ENCODE results near the gene AIF1L.
"Not testable (repeated sequence)": the region's sequence is repeated elsewhere in the genome, so short reads cannot be mapped to it uniquely, and the experiment has no call there.

AIF1L gene

DNA sequence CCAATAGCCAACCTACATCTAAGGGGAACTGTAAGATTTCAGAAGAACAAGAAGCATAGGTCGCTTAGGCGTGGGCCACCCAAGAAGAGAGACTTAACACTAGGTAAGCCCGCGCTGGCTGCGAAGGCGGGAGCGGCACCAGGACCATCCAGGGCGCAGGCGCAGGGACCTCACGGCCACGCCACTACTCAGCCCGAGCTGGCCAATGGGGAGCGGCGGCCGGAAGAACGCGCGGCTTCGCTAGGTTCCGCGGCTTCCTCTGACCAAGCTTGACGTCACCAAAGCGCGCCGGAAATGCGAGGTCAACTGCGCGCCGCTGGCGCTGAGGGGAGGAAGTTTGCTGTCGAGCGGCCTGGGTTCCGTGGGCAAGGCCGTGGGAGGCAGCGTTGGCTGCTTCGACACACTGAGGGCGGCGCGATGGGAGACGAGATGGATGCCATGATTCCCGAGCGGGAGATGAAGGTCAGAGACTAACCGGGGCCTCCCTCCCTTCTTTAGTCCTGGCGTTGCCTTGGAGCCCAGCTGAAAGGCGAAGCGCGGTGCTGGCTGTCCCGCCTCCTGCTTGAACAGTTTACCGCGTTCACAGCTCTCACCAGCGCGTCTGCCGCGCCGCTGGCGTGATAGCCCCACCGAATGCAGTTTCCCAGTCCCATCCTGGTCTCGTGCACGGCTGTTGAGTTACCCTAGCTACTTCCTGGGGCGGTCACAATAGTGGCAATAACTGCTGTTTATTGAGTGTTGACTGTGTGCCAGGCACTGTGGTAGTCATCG, 29.1 kb downstream of the AIF1L start, which contains the start of gene NUP214:
Gene NUP214, plus strand, starts transcription at position 299 of the 771 bp plus-strand sequence. Its CDS starts 119 bp downstream, at position 418.
- peak; percentile 95 for DNase-seq

DNA sequence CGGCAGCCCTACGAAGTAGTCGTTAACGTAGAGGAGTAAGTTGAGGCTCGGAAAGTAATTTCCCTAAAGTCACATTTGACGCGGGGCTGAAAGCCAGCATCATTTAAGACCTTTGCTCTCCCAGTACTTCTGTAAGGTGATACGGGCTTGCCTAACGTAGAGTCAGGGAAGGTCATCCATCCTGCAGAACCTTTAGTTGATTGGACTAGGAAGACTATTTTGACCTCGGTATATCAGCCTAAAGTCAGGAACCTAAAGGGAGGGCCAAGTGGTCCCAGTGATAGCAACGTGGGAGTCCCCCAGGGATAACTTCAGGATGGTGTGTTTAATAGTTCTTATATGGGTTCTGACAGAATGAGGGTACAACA, 29.7 kb downstream of the AIF1L start:
- no peak for DNase-seq

DNA sequence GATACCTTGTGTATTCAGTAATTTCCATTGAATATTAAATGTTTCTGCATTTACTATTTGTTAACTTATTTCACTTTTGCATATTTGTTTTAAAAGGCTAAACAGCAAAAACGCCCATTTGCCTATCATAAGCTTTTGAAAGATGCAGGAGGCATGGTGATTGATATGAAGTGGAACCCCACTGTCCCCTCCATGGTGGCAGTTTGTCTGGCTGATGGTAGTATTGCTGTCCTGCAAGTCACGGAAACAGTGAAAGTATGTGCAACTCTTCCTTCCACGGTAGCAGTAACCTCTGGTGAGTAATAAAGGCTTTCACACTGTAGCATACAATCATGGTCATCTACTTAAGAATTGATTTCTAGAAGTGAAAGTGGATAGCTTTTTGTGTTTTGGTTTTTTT, 32.9 kb downstream of the AIF1L start:
- DNase-seq = no peak

GRCh38 chr9:131138676-131139075, 42.3 kb downstream of the AIF1L start:
- no peak for DNase-seq

- DNase-seq = no peak
Measured at GRCh38 chr9:131140112-131140511, 43.8 kb downstream of the AIF1L start.

GRCh38 chr9:131140550-131140949, 44.2 kb downstream of the AIF1L start:
- DNase-seq = no peak

GRCh38 chr9:131142160-131142559, 45.8 kb downstream of the AIF1L start:
- no peak for DNase-seq

DNA sequence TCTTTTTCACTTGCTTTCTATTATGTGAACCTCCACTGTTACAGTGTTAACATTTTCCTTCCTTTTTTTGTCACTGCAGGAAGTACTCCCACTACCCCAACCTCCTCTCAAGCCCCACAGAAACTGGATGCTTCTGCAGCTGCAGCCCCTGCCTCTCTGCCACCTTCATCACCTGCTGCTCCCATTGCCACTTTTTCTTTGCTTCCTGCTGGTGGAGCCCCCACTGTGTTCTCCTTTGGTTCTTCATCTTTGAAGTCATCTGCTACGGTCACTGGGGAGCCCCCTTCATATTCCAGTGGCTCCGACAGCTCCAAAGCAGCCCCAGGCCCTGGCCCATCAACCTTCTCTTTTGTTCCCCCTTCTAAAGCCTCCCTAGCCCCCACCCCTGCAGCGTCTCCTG, 47.9 kb downstream of the AIF1L start:
- no peak for DNase-seq

- DNase-seq = no peak
Measured at GRCh38 chr9:131145245-131145644, 48.9 kb downstream of the AIF1L start.

GRCh38 chr9:131146186-131146585, 49.9 kb downstream of the AIF1L start:
- DNase-seq = no peak

- DNase-seq = no peak
Measured at GRCh38 chr9:131148276-131148675, 51.9 kb downstream of the AIF1L start.

DNA sequence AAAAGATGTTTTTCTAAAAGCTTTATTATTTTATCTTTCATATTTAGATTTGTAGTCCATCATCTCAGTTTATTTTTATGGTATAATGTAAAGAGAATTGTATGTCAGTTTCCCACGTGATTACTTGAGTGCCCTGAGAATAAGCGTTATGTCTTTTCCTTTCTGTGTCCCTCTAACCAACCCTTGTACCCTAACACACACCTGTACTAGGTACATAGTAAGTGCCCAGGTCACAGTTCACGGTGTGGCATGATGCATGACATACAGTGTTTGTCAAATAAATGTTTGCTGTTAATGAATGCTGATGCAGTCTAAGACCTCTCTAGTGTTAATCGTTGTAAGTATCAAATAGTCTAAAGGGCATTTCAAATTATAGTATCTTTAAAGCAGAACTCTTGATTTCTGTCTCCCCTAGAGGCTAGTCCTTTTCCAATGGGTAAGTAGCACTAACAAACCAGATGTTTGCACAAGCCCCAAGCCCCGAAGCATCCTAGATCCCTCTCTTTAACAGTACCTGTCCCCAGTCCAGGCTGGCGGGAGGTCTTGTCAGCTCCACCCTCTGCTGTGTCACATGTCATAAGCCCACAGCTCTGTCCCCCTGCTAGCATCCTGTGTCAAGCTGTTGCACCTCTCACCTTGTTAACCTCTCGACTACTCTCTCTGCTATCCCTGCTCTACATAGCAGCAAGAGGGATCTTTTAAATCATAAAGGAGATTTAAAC, 52.8 kb downstream of the AIF1L start:
- no peak for DNase-seq

- no peak for DNase-seq
Measured at GRCh38 chr9:131149688-131150053, 53.3 kb downstream of the AIF1L start.

DNA sequence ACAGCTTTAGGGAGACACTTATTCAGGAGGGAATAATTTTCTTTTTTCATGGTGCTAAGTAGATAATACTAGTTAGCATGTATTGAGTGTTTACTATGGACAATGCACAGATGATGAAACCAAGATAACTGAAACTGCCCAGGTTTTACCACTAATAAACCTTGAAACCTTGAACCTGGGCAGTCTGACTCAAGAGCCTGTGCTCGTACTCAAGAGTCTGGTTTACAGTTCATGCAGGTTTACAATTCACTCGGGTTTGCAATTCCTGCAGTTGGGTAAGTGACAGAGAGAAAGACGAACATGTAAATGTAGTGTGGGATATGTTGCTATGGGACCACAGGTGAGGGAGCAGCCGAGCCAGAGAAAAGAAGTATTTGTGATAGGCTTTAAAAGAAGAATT, 57.3 kb downstream of the AIF1L start:
- no peak for DNase-seq

GRCh38 chr9:131158673-131159072, 62.3 kb downstream of the AIF1L start:
- not testable (repeated sequence) for DNase-seq

GRCh38 chr9:131160416-131161112, 64.2 kb downstream of the AIF1L start:
- DNase-seq = no peak

DNA sequence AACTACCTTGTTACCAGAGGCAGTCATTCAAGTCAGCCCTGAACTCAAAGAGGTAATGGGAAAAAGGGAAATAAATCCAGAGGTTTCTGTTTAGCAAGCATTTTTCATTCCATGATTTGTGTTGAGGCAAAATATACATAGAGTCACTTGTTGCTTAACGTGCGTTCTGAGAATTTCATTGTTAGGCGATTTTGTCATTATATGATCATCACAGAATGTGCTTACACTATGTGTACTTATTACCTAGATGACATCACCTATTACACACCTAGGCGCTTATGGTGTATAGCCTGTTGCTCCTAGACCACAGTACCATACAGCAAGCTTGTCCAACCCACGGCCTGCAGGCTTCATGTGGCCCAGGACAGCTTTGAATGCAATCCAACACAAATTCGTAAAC, 65.3 kb downstream of the AIF1L start:
- no peak for DNase-seq

GRCh38 chr9:131162886-131163285, 66.6 kb downstream of the AIF1L start:
- DNase-seq = no peak

- no peak for DNase-seq
Measured at GRCh38 chr9:131165523-131165922, 69.2 kb downstream of the AIF1L start.

- DNase-seq = no peak
Measured at GRCh38 chr9:131167146-131167692, 70.9 kb downstream of the AIF1L start.

DNA sequence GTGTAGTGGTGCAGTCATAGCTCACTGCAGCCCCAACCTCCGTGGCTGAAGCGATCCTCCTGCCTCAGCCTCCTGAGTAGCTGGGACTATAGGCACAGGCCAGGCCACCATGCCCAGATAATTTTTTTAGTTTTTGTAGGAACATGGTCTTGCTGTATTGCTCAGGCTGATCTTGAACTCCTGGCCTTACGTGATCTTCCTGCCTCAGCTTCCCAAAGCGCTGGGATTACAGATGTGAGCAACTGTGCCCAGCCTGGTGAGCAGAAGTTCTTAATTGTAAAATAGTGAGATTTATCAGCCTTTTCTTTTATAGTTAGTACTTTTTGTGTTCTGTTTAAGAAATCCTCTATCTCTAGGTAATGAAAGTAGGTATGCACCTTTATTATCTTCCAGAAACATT, 71.6 kb downstream of the AIF1L start:
- DNase-seq = no peak

- DNase-seq = no peak
Measured at GRCh38 chr9:131169563-131170240, 73.4 kb downstream of the AIF1L start.

All from NK-92 treated with Interleukin-12 subunit alpha and Interleukin-12 subunit beta, amount 100 ng/mL, for 24 hours (cell line).